H1 (cell line): ENCODE results near the gene INCENP. TPM values are rescaled to one million over a fixed set of nuclear protein-coding genes. Genes with fewer than 3 reads are reported as not detected.

Source experiments
- ATF2 ChIP-seq: IDR thresholded peaks from 2 replicates; pipeline ENCODE4 v1.6.1; 2012; ENCODE audit warnings: low read length, inconsistent platforms
- BCL11A ChIP-seq, 2 experiments: IDR thresholded peaks; one replicate each; pipeline ENCODE4 v1.6.1; 2011; ENCODE audit warnings: low read depth in 2 of 2, low read length in 2 of 2, mild to moderate bottlenecking in 2 of 2
- CHD2 ChIP-seq: IDR thresholded peaks from 2 replicates; pipeline ENCODE4 v1.6.1; 2012; ENCODE audit warnings: low read length, improper control_type of control experiment
- CHD7 ChIP-seq: fragments of 300-600 bp; sonication (generic); IDR thresholded peaks from 2 replicates; pipeline ENCODE4 v1.7.1; 2012; ENCODE audit warnings: low read length, moderate library complexity, mild to moderate bottlenecking, inconsistent platforms; ENCODE audit not compliant: insufficient replicate concordance
- E2F6 ChIP-seq: IDR thresholded peaks from 2 replicates; pipeline ENCODE4 v1.6.1; 2012; ENCODE audit warnings: inconsistent platforms
- EZH2 ChIP-seq: fragments of 200-600 bp; sonication (generic); IDR thresholded peaks from 2 replicates; pipeline ENCODE4 v1.7.1; 2012; ENCODE audit warnings: low read depth, mild to moderate bottlenecking, moderate library complexity, low read length, inconsistent platforms; ENCODE audit not compliant: severe bottlenecking
- GABPA ChIP-seq: IDR thresholded peaks from 2 replicates; pipeline ENCODE4 v1.6.1; 2011; ENCODE audit warnings: mild to moderate bottlenecking, low read length, moderate library complexity, borderline replicate concordance; ENCODE audit not compliant: insufficient read depth
- polyA plus RNA-seq, 7 experiments: library from polyadenylated mRNA; depleted of rRNA in 3 of 7; stranded (reverse) in 5 of 7; unstranded in 2 of 7; fragments of >200 nt in 5 of 7; fragments of 200-250 nt in 2 of 7; gene quantifications; 1 replicate in 5 of 7; 2 replicates in 1 of 7; 4 replicates in 1 of 7; pipeline versions ENCODE4 v1.2.1 to v1.2.3, GENCODE V29; 2011 to 2013; ENCODE audit warnings: missing spikeins in 2 of 7, mixed read lengths in 2 of 7
- total RNA-seq: library from RNA; stranded (reverse); fragmentation: NEBNext Ultra II Directional; extraction: Animal tissue kit (Norgen Biotek cat#: 25700); gene quantifications from 2 replicates; pipeline ENCODE4 v1.2.1, GENCODE V29; 2021

Gene INCENP
- total and polyA plus RNA-seq, 2 of the 8 experiments (the other 6 are each of a cell fraction or from before 2014, with no cell fraction given), result 25.4 to 132 TPM

GRCh38 chr11:62145261-62145871 lies 21.6 kb downstream of the INCENP start (continued):
- TF ChIP-seq CHD7, result no peak
- no peak for TF ChIP-seq CHD2
- no peak for TF ChIP-seq ATF2
- TF ChIP-seq BCL11A (IDR thresholded peaks at IDR 0.05; ENCODE audit: low read depth in 2 of 2, low read length in 2 of 2), result no peak
- TF ChIP-seq GABPA, result no peak
- TF ChIP-seq EZH2, result no peak
- TF ChIP-seq E2F6, result no peak
